Esophagus squamous epithelium (tissue), 4 donors: ENCODE measurements around the gene NOP53.

Source experiments
- POLR2A ChIP-seq, 4 donors: fragments of 450-650 bp; IDR thresholded peaks; one replicate each; pipeline ENCODE4 v1.6.1; 2017; ENCODE audit warnings: antibody characterized with exemption in 4 of 4, mild to moderate bottlenecking in 4 of 4, moderate library complexity in 3 of 4
- TF ChIP-seq, protein P1 (sequence below), 6 experiments: fragments of 450-650 bp in 4 of 6; fragments of 200-600 bp in 2 of 6; sonication (generic) in 2 of 6; IDR thresholded peaks; one replicate each; pipeline ENCODE4 v1.5.1; 2016 to 2019; ENCODE audit warnings: antibody characterized with exemption in 6 of 6, mild to moderate bottlenecking in 4 of 6, moderate library complexity in 4 of 6

GRCh38 chr19:47696635-47697034 lies 48.7 kb upstream of the NOP53 start:
- TF ChIP-seq, protein P1, sequence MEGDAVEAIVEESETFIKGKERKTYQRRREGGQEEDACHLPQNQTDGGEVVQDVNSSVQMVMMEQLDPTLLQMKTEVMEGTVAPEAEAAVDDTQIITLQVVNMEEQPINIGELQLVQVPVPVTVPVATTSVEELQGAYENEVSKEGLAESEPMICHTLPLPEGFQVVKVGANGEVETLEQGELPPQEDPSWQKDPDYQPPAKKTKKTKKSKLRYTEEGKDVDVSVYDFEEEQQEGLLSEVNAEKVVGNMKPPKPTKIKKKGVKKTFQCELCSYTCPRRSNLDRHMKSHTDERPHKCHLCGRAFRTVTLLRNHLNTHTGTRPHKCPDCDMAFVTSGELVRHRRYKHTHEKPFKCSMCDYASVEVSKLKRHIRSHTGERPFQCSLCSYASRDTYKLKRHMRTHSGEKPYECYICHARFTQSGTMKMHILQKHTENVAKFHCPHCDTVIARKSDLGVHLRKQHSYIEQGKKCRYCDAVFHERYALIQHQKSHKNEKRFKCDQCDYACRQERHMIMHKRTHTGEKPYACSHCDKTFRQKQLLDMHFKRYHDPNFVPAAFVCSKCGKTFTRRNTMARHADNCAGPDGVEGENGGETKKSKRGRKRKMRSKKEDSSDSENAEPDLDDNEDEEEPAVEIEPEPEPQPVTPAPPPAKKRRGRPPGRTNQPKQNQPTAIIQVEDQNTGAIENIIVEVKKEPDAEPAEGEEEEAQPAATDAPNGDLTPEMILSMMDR (IDR thresholded peaks at IDR 0.05) = no peak
- TF ChIP-seq POLR2A (IDR thresholded peaks at IDR 0.05) = no peak
